Caco-2 (cell line): ENCODE data around the gene SIM2. TPM values are rescaled to one million over a fixed set of nuclear protein-coding genes. Genes with fewer than 3 reads are reported as not detected.

Experiments used
- BruUV-seq: library from RNA; stranded (reverse); fragments of 400-500 nt; replicated peaks from 2 replicates; lab custom pipeline; 2021; lab: Mats Ljungman, UMichigan
- CTCF ChIA-PET: fragments of 300-600 bp; sonication (Branson Sonifier 250); formaldehyde crosslinking; loops from one replicate; lab custom pipeline; 2022; ENCODE audit warnings: antibody characterized with exemption; lab: Charles Lee
- POLR2A ChIA-PET: fragments of 300-600 bp; sonication (Branson Sonifier 250); formaldehyde crosslinking; loops from one replicate; lab custom pipeline; 2022; ENCODE audit warnings: antibody characterized with exemption; lab: Charles Lee
- DNase-seq, 2 experiments: peaks; one replicate each; pipeline versions ENCODE4 v3.0.0 to v3.0.0-alpha.2; 2020 to 2022
- H3K27me3 ChIP-seq: replicated peaks from 2 replicates; pipeline ENCODE4 v1.6.0; 2011; ENCODE audit warnings: low read length; ENCODE audit not compliant: control insufficient read depth, insufficient read depth
- H3K36me3 ChIP-seq: 2 replicates; pipeline ENCODE4 v1.5.1; 2011; ENCODE audit warnings: low read length; ENCODE audit not compliant: control insufficient read depth, insufficient read depth
- H3K4me1 ChIP-seq: fragments of 250-450 bp; sonication (Bioruptor Pico); 2 replicates; pipeline ENCODE4 v1.5.1; 2020; ENCODE audit warnings: mild to moderate bottlenecking
- H3K4me3 ChIP-seq: 2 replicates; pipeline ENCODE4 v1.5.1; 2011; ENCODE audit warnings: low read depth, mild to moderate bottlenecking, control low read depth, low read length
- H3K9me3 ChIP-seq: fragments of 250-450 bp; sonication (Bioruptor Pico); 2 replicates; pipeline ENCODE4 v1.5.1; 2020; ENCODE audit warnings: mild to moderate bottlenecking, moderate library complexity
- H3K27ac Mint-ChIP-seq: one replicate; pipeline ENCODE4 v1.8.0; 2022; ENCODE audit warnings: mixed read lengths; ENCODE audit not compliant: unreplicated experiment
- H3K27me3 Mint-ChIP-seq: one replicate; pipeline ENCODE4 v1.8.0; 2022; ENCODE audit warnings: mixed read lengths; ENCODE audit not compliant: insufficient read depth, unreplicated experiment
- H3K36me3 Mint-ChIP-seq: one replicate; pipeline ENCODE4 v1.8.0; 2022; ENCODE audit warnings: mild to moderate bottlenecking, mixed read lengths; ENCODE audit not compliant: insufficient read depth, unreplicated experiment
- H3K4me1 Mint-ChIP-seq: one replicate; pipeline ENCODE4 v1.8.0; 2022; ENCODE audit warnings: low read depth, mixed read lengths; ENCODE audit not compliant: unreplicated experiment
- H3K4me3 Mint-ChIP-seq: one replicate; pipeline ENCODE4 v1.8.0; 2022; ENCODE audit warnings: mild to moderate bottlenecking, moderate library complexity, mixed read lengths; ENCODE audit not compliant: unreplicated experiment
- H3K9me3 Mint-ChIP-seq: one replicate; pipeline ENCODE4 v1.8.0; 2022; ENCODE audit warnings: mixed read lengths; ENCODE audit not compliant: unreplicated experiment
- intact Hi-C: fragments of 100-400 bp; cut with micrococcal nuclease; formaldehyde crosslinking; loops from one replicate; pipeline ENCODE4 v1.10.0; 2022; ENCODE audit not compliant: unreplicated experiment
- total RNA-seq: library from RNA; stranded (reverse); gene quantifications from 2 replicates; pipeline ENCODE4 v1.2.3, GENCODE V29; 2022
- TF ChIP-seq, protein P1 (sequence below), 2 experiments: fragments of 200-600 bp in 1 of 2; IDR thresholded peaks; 1 replicate in 1 of 2; 2 replicates in 1 of 2; pipeline versions ENCODE4 v1.5.1 to v1.8.0; 2011 to 2022; ENCODE audit warnings: antibody characterized with exemption in 1 of 2, control low read depth in 1 of 2, inconsistent platforms in 1 of 2, low read depth in 1 of 2, low read length in 1 of 2, mild to moderate bottlenecking in 1 of 2, moderate library complexity in 1 of 2; ENCODE audit not compliant: insufficient read depth in 1 of 2, severe bottlenecking in 1 of 2, unreplicated experiment in 1 of 2

Gene SIM2
- total RNA-seq, 1 experiment from 2014 or later = 9.4 TPM

- Histone ChIP-seq H3K4me1 (no peaks in the 10 kb centered on the region), H3K27me3 (no peaks in the 10 kb centered on the region), H3K9me3 (peaks cover 11% of the 10 kb centered on the region; the same call in 1 of the 2 replicates), H3K4me3 (no peak overlapping the region), H3K36me3 (no peaks in the 10 kb centered on the region)
- CTCF ChIA-PET = no interaction called here
- DNase-seq = no peak
- no peaks in the 10 kb centered on the region for H3K4me1 Mint-ChIP-seq
- POLR2A ChIA-PET = no interaction called here
- no peak overlapping the region for H3K4me3 Mint-ChIP-seq
- intact Hi-C loops = no loop called here
- no peak overlapping the region for H3K27ac Mint-ChIP-seq
- BruUV-seq = no TSS peak
- peaks cover 10% of the 10 kb centered on the region for H3K27me3 Mint-ChIP-seq
- H3K36me3 Mint-ChIP-seq = no peaks in the 10 kb centered on the region
- H3K9me3 Mint-ChIP-seq = peaks cover 17% of the 10 kb centered on the region
- TF ChIP-seq, protein P1, sequence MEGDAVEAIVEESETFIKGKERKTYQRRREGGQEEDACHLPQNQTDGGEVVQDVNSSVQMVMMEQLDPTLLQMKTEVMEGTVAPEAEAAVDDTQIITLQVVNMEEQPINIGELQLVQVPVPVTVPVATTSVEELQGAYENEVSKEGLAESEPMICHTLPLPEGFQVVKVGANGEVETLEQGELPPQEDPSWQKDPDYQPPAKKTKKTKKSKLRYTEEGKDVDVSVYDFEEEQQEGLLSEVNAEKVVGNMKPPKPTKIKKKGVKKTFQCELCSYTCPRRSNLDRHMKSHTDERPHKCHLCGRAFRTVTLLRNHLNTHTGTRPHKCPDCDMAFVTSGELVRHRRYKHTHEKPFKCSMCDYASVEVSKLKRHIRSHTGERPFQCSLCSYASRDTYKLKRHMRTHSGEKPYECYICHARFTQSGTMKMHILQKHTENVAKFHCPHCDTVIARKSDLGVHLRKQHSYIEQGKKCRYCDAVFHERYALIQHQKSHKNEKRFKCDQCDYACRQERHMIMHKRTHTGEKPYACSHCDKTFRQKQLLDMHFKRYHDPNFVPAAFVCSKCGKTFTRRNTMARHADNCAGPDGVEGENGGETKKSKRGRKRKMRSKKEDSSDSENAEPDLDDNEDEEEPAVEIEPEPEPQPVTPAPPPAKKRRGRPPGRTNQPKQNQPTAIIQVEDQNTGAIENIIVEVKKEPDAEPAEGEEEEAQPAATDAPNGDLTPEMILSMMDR (IDR thresholded peaks at IDR 0.05; ENCODE audit: insufficient read depth in 1 of 2, low read depth in 1 of 2, low read length in 1 of 2, severe bottlenecking in 1 of 2, unreplicated experiment in 1 of 2) = no peak
Observed at GRCh38 chr21:36681117-36681631, 17.7 kb upstream of the SIM2 start.

DNA sequence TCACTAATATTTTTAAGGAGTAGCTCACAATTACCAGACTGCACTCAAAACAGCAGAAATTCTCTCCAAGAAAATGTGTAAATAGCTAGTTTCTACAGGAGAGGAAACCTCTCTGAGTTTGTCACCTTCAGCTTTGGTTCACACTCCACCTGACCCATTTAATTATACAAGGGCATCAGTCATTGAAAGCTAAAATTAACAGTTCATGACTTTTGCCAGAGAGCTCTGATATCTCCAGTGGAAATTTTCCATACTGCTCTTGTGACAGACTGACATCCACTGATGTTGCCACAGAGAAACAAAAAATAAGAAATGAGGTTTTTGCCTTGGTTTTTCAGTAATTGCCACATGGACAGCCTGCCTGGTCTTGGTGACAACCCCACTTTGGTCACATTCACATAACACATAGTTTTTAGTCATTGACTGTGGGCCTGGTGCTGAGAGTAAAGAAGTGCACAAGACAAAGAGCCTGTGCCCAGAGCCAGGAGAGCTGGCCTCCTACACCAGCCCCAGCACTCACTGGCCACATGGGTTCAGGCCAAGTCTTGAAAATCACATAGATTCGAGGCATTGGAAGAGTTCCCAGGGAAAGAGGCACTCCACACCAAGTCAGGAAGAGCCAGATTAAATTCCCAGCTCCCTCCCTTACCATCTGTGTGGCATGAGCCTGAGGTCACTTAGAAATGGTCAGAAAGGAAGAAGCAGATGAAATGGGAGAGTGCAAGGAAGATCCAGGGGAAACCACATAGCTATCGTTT, 13.8 kb upstream of the SIM2 start:
- Mint-ChIP-seq H3K9me3 (peaks cover 6% of the 10 kb centered on the region), H3K27me3 (peaks cover 5% of the 10 kb centered on the region)
- intact Hi-C loops = no loop called here

GRCh38 chr21:36686955-36687354, 12.0 kb upstream of the SIM2 start:
- no peak overlapping the region for H3K4me3 Mint-ChIP-seq
- Histone ChIP-seq H3K4me3 (no peak overlapping the region), H3K27me3 (no peaks in the 10 kb centered on the region), H3K9me3 (no peaks in the 10 kb centered on the region; the same call in 1 of the 2 replicates), H3K4me1 (no peaks in the 10 kb centered on the region), H3K36me3 (no peaks in the 10 kb centered on the region)
- CTCF ChIA-PET = no interaction called here
- DNase-seq = no peak
- no peak overlapping the region for H3K27ac Mint-ChIP-seq
- TF ChIP-seq, protein P1 (IDR thresholded peaks at IDR 0.05; ENCODE audit: insufficient read depth in 1 of 2, low read depth in 1 of 2, low read length in 1 of 2, severe bottlenecking in 1 of 2, unreplicated experiment in 1 of 2) = no peak
- no TSS peak for BruUV-seq
- no peaks in the 10 kb centered on the region for H3K4me1 Mint-ChIP-seq
- H3K27me3 Mint-ChIP-seq = peaks cover 5% of the 10 kb centered on the region
- no peaks in the 10 kb centered on the region for H3K9me3 Mint-ChIP-seq
- no peaks in the 10 kb centered on the region for H3K36me3 Mint-ChIP-seq
- intact Hi-C loops = no loop called here
- POLR2A ChIA-PET = no interaction called here

More for the DNA sequence above, 13.8 kb upstream of the SIM2 start:
- no peak for DNase-seq
- Mint-ChIP-seq H3K4me3 (no peak overlapping the region), H3K4me1 (no peaks in the 10 kb centered on the region), H3K27ac (no peak overlapping the region), H3K36me3 (no peaks in the 10 kb centered on the region)
- ChIA-PET CTCF (no interaction called here), POLR2A (no interaction called here)
- Histone ChIP-seq H3K27me3 (no peaks in the 10 kb centered on the region), H3K9me3 (peaks cover 8% of the 10 kb centered on the region; the same call in 1 of the 2 replicates), H3K4me3 (no peak overlapping the region), H3K36me3 (no peaks in the 10 kb centered on the region), H3K4me1 (no peaks in the 10 kb centered on the region)
- no TSS peak for BruUV-seq
- TF ChIP-seq, protein P1 (IDR thresholded peaks at IDR 0.05; ENCODE audit: insufficient read depth in 1 of 2, low read depth in 1 of 2, low read length in 1 of 2, severe bottlenecking in 1 of 2, unreplicated experiment in 1 of 2) = no peak
